ENCODE data around the gene MOB2. TPM values are rescaled to one million over a fixed set of nuclear protein-coding genes. Genes with fewer than 3 reads are reported as not detected.
"Not testable (repeated sequence)": the region's sequence is repeated elsewhere in the genome, so short reads cannot be mapped to it uniquely, and the experiment has no call there.

Gene MOB2
- total RNA-seq, 2 experiments from 2014 or later: 22.4 to 27.5 TPM

GRCh38 chr11:1436468-1437039 is 50.0 kb downstream of the MOB2 start:
- intact Hi-C loops (cut with micrococcal nuclease; ENCODE audit: unreplicated experiment): no loop called here
- CTCF ChIA-PET (ENCODE audit: unreplicated experiment): no interaction called here
- no TSS peak for BruUV-seq (replicated peaks)

GRCh38 chr11:1435820-1436467 is 50.6 kb downstream of the MOB2 start:
- Histone ChIP-seq H3K9me2 (ENCODE audit: insufficient read depth, low read length) (no peaks in the 10 kb centered on the region), H3K4me2 (ENCODE audit: low read length) (no peak overlapping the region), H3K9me3 (ENCODE audit: low read length) (no peaks in the 10 kb centered on the region), H3K79me2 (ENCODE audit: insufficient read depth, low read depth, low read length) (no peaks in the 10 kb centered on the region), H2AFZ (ENCODE audit: low read length) (no peak overlapping the region), H4K20me1 (ENCODE audit: insufficient read depth, low read length) (no peaks in the 10 kb centered on the region), H3K27ac (ENCODE audit: low read depth, low read length, poor library complexity, severe bottlenecking) (no peak overlapping the region), H3K4me3 (ENCODE audit: low read depth, low read length, poor library complexity, severe bottlenecking) (no peak overlapping the region), H3K4me1 (ENCODE audit: insufficient read depth, low read length, poor library complexity, severe bottlenecking) (no peaks in the 10 kb centered on the region), H3K36me3 (ENCODE audit: insufficient read depth, low read length) (no peaks in the 10 kb centered on the region)
- no TSS peak for BruUV-seq (replicated peaks)
- POLR2A ChIA-PET: no interaction called here
- intact Hi-C loops (cut with micrococcal nuclease; ENCODE audit: unreplicated experiment): no loop called here
- DNase-seq (ENCODE audit: low spot score): peak; percentile 29
- TF ChIP-seq CTCF (conservative IDR thresholded peaks at IDR 0.05; ENCODE audit: low read length) (no peak), EZH2phosphoT487 (IDR thresholded peaks at IDR 0.05; ENCODE audit: borderline replicate concordance, low read depth, low read length) (no peak)
- CTCF ChIA-PET (ENCODE audit: unreplicated experiment): interaction anchor here (0.6 kb wide), 1 partner anchor 30 kb away, joined by 3 read pairs; no protein-coding TSS in a partner anchor

More at GRCh38 chr11:1436468-1437039, 50.0 kb downstream of the MOB2 start:
- Histone ChIP-seq H3K9me2 (ENCODE audit: insufficient read depth, low read length) (no peaks in the 10 kb centered on the region), H2AFZ (ENCODE audit: low read length) (no peak overlapping the region), H3K4me1 (ENCODE audit: insufficient read depth, low read length, poor library complexity, severe bottlenecking) (no peaks in the 10 kb centered on the region), H4K20me1 (ENCODE audit: insufficient read depth, low read length) (no peaks in the 10 kb centered on the region), H3K36me3 (ENCODE audit: insufficient read depth, low read length) (no peaks in the 10 kb centered on the region), H3K9me3 (ENCODE audit: low read length) (no peaks in the 10 kb centered on the region), H3K4me2 (ENCODE audit: low read length) (no peak overlapping the region), H3K27ac (ENCODE audit: low read depth, low read length, poor library complexity, severe bottlenecking) (no peak overlapping the region), H3K79me2 (ENCODE audit: insufficient read depth, low read depth, low read length) (no peaks in the 10 kb centered on the region), H3K4me3 (ENCODE audit: low read depth, low read length, poor library complexity, severe bottlenecking) (no peak overlapping the region)
- no peak for DNase-seq (ENCODE audit: low spot score)
- no peak for TF ChIP-seq CTCF (conservative IDR thresholded peaks at IDR 0.05; ENCODE audit: low read length)
- TF ChIP-seq EZH2phosphoT487 (IDR thresholded peaks at IDR 0.05; ENCODE audit: borderline replicate concordance, low read depth, low read length): no peak
- POLR2A ChIA-PET: no interaction called here

- H3K9me3 ChIP-seq (ENCODE audit: low read length); intact Hi-C loops (cut with micrococcal nuclease; ENCODE audit: unreplicated experiment); H3K4me2 ChIP-seq (ENCODE audit: low read length); H3K36me3 ChIP-seq (ENCODE audit: insufficient read depth, low read length); POLR2A ChIA-PET; H2AFZ ChIP-seq (ENCODE audit: low read length); H3K9me2 ChIP-seq (ENCODE audit: insufficient read depth, low read length); H3K27ac ChIP-seq (ENCODE audit: low read depth, low read length, poor library complexity, severe bottlenecking); H3K4me1 ChIP-seq (ENCODE audit: insufficient read depth, low read length, poor library complexity, severe bottlenecking); H3K4me3 ChIP-seq (ENCODE audit: low read depth, low read length, poor library complexity, severe bottlenecking); H3K79me2 ChIP-seq (ENCODE audit: insufficient read depth, low read depth, low read length); DNase-seq (ENCODE audit: low spot score); BruUV-seq (replicated peaks); H4K20me1 ChIP-seq (ENCODE audit: insufficient read depth, low read length): not testable (repeated sequence)
- CTCF ChIA-PET (ENCODE audit: unreplicated experiment): interaction anchor here (0.6 kb wide), 1 partner anchor 30 kb away, joined by 3 read pairs; no protein-coding TSS in a partner anchor
Observed at GRCh38 chr11:1435479-1435819, 51.1 kb downstream of the MOB2 start.
